Thyroid gland (tissue), 4 donors: ENCODE results near the gene SVOPL. TPM values are rescaled to one million over a fixed set of nuclear protein-coding genes. Genes with fewer than 3 reads are reported as not detected.
A peak's percentile ranks its signal among the peaks of the same experiment; 100 is the strongest.

Source experiments
- DNase-seq, 2 donors: peaks; one replicate each; pipeline ENCODE4 v3.0.0-alpha.2; 2019
- H3K27ac ChIP-seq, 3 donors: fragments of 200-600 bp; sonication (generic); 1 replicate in 2 of 3; 2 replicates in 1 of 3; pipeline ENCODE4 v1.5.1; 2016 to 2019; ENCODE audit warnings: mild to moderate bottlenecking in 1 of 3, moderate library complexity in 1 of 3
- H3K27me3 ChIP-seq: fragments of 200-600 bp; sonication (generic); one replicate; pipeline ENCODE4 v1.5.1; 2019
- H3K36me3 ChIP-seq, 2 donors: fragments of 200-600 bp; sonication (generic); one replicate each; pipeline ENCODE4 v1.5.1; 2016 to 2019
- H3K4me1 ChIP-seq, 2 donors: fragments of 200-600 bp; sonication (generic); one replicate each; pipeline ENCODE4 v1.5.1; 2017 to 2019
- H3K4me3 ChIP-seq, 3 donors: fragments of 200-600 bp; sonication (generic); replicated peaks in 1 of 3; 1 replicate in 2 of 3; 2 replicates in 1 of 3; pipeline ENCODE4 v1.5.1; 2016; ENCODE audit warnings: mild to moderate bottlenecking in 1 of 3
- H3K9me3 ChIP-seq: fragments of 200-600 bp; sonication (generic); one replicate; pipeline ENCODE4 v1.5.1; 2017
- POLR2A ChIP-seq, 2 donors: fragments of 450-650 bp; IDR thresholded peaks; one replicate each; pipeline ENCODE4 v1.6.1; 2017; ENCODE audit warnings: antibody characterized with exemption in 2 of 2, mild to moderate bottlenecking in 2 of 2, moderate library complexity in 1 of 2
- WGBS, 2 donors: methylation state at CpG; one replicate each; pipeline ENCODE4 v1.1.5; 2017; 5-methylcytosine and 5-hydroxymethylcytosine counted together
- intact Hi-C: fragments of 100-400 bp; cut with DNase I; formaldehyde crosslinking; loops from one replicate; pipeline ENCODE4 v1.15.1; 2023
- total RNA-seq, 4 donors: library from RNA; depleted of rRNA; stranded (reverse); fragments of >200 nt; gene quantifications; one replicate each; pipeline ENCODE4 v1.2.3, GENCODE V29; 2016
- TF ChIP-seq, protein P1 (sequence below), 6 experiments: fragments of 200-600 bp in 3 of 6; fragments of 450-650 bp in 3 of 6; sonication (generic) in 3 of 6; IDR thresholded peaks; one replicate each; pipeline ENCODE4 v1.5.1; 2016 to 2019; ENCODE audit warnings: antibody characterized with exemption in 6 of 6, mild to moderate bottlenecking in 2 of 6, inconsistent platforms in 1 of 6, moderate library complexity in 1 of 6

SVOPL gene
- total RNA-seq, 4 donors from 2014 or later: 0.10 TPM; not detected in 3

DNA sequence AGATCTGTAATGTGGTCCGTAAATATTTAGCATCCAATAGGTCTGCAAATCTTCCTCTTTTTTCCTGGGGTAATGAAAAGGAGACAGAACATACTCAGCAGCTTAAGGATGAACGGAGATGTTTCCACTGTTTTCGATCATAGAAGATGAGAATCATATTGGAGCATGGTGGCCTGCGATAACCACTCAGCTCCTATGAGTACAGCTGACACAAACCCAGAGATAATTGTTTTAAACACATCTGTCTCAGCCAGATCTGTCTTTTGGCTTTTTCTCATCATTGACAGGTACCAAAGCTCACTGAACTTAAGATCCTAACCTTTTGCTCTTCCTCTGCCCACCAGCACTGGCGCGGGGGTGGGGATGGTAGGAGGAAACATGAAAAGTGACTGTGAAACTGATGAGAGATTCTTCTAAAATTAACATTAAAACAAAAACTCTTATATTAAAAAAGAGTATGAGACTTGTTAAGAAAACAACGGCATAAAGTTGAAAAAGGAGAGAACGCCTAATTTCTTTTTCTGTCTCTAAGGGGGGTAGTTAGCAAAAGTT, 71.0 kb downstream of the SVOPL start:
- Histone ChIP-seq H3K4me3 (no peak overlapping the region), H3K9me3 (no peaks in the 10 kb centered on the region), H3K27ac (no peak overlapping the region), H3K4me1 (peaks cover 2 to 10% of the 10 kb centered on the region in 2 donors), H3K27me3 (no peaks in the 10 kb centered on the region), H3K36me3 (no peaks in the 10 kb centered on the region)
- no peak for DNase-seq
- intact Hi-C loops: no loop called here
- no peak for TF ChIP-seq POLR2A (IDR thresholded peaks at IDR 0.05)
- TF ChIP-seq, protein P1, sequence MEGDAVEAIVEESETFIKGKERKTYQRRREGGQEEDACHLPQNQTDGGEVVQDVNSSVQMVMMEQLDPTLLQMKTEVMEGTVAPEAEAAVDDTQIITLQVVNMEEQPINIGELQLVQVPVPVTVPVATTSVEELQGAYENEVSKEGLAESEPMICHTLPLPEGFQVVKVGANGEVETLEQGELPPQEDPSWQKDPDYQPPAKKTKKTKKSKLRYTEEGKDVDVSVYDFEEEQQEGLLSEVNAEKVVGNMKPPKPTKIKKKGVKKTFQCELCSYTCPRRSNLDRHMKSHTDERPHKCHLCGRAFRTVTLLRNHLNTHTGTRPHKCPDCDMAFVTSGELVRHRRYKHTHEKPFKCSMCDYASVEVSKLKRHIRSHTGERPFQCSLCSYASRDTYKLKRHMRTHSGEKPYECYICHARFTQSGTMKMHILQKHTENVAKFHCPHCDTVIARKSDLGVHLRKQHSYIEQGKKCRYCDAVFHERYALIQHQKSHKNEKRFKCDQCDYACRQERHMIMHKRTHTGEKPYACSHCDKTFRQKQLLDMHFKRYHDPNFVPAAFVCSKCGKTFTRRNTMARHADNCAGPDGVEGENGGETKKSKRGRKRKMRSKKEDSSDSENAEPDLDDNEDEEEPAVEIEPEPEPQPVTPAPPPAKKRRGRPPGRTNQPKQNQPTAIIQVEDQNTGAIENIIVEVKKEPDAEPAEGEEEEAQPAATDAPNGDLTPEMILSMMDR (IDR thresholded peaks at IDR 0.05): no peak
- WGBS, 2 donors: 94 to 96% methylated on average over 8 of the region's 8 CpGs

DNA sequence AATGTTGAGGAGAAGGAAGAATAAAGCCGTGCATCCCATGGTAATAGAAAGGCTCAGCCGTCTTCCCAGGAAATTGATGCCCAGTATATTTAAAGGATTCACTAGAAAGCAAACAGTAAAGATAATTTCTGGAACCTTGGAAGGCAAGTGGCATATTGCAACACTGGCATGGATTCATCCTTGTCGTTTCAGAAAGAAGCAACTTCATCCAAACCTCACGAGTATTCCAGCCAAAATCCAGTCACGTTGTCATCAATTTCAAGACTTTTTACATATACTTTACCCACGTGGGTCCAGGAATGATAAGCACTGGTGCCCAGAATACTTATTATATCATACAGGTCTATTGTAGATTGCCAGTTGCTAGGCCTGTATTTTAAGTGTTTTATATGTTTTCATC, 73.8 kb downstream of the SVOPL start:
- Histone ChIP-seq H3K4me1 (peaks cover 6 to 10% of the 10 kb centered on the region in 2 donors), H3K27ac (no peak overlapping the region), H3K36me3 (no peaks in the 10 kb centered on the region), H3K4me3 (no peak overlapping the region), H3K27me3 (no peaks in the 10 kb centered on the region), H3K9me3 (no peaks in the 10 kb centered on the region)
- TF ChIP-seq, protein P1 (IDR thresholded peaks at IDR 0.05): no peak
- no peak for TF ChIP-seq POLR2A (IDR thresholded peaks at IDR 0.05)
- no peak for DNase-seq
- WGBS, 2 donors: 86% methylated on average over 6 of the region's 6 CpGs
- intact Hi-C loops: no loop called here

DNA sequence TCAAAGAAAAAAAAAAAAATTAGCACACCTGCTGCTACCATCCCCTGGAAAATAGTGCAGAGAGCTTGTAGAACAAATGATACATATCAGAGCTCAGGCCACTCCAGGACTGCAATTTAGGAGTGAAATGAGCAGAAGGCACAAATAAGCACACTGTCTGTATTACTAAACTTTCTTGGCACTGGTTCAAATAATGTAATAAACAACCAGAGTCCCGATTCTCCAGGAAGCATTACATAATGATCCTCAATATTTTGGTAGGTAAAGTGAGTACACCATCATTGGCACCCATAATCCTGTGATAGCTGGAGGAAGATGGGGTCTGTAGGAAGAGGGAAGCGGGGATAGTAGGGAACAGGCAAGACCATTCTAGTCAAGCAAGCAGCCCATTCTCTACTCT, 74.3 kb downstream of the SVOPL start:
- intact Hi-C loops: no loop called here
- DNase-seq: no peak
- no peak for TF ChIP-seq POLR2A (IDR thresholded peaks at IDR 0.05)
- TF ChIP-seq, protein P1 (IDR thresholded peaks at IDR 0.05): no peak
- Histone ChIP-seq H3K4me1 (peaks cover 6 to 10% of the 10 kb centered on the region in 2 donors), H3K27me3 (no peaks in the 10 kb centered on the region), H3K9me3 (no peaks in the 10 kb centered on the region), H3K36me3 (no peaks in the 10 kb centered on the region), H3K27ac (no peak overlapping the region), H3K4me3 (no peak overlapping the region)
- WGBS, 2 donors: 78 to 84% methylated on average over 2 of the region's 2 CpGs

DNA sequence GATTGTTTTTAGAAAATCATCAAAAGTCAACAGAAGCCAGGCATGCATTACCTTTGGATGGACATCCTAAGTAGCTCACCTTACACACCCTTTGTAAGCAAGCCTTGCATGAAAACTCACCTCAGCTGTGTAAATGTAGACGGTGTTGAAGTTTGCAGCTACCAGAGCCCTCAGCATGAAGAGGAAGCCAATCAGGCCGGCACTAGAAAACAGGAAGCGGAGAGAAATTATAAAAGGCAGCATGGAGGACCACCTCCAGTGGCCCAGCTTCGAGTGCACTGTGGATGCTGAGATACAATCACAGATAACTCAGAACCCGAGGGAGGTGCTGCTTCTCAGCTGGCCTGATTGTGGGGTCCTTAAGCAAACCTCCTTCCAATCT, 75.3 kb downstream of the SVOPL start:
- intact Hi-C loops: no loop called here
- 24 to 30% methylated on average over 5 of the region's 5 CpGs for WGBS, 2 donors
- H3K9me3 ChIP-seq: no peaks in the 10 kb centered on the region

More for the DNA sequence above, 75.3 kb downstream of the SVOPL start:
- no peak for TF ChIP-seq POLR2A (IDR thresholded peaks at IDR 0.05)
- TF ChIP-seq, protein P1 (IDR thresholded peaks at IDR 0.05): no peak
- H3K4me3 ChIP-seq: no peak overlapping the region
- DNase-seq: peak; percentile 19 to 24
- peak overlapping the region in 2 of 3 donors; percentile 48 to 55 for H3K27ac ChIP-seq
- H3K4me1 ChIP-seq: peaks cover 6 to 10% of the 10 kb centered on the region in 2 donors
- H3K36me3 ChIP-seq: no peaks in the 10 kb centered on the region
- H3K27me3 ChIP-seq: no peaks in the 10 kb centered on the region
